Suppressor macrophage treated with lipopolysaccharide for 1 hour (primary cell): ENCODE data around the gene PAX5.

Source experiments
- DNase-seq, 3 donors: peaks; one replicate each; pipeline ENCODE4 v3.0.0-alpha.2; 2020 to 2022

PAX5 gene

GRCh38 chr9:37036776-37037502 lies 2.9 kb upstream of the PAX5 start:
- DNase-seq, result peak; percentile 58 to 82 (median 68)

- DNase-seq, result peak in 1 of 3 donors; percentile 38
These were observed 2.3 kb upstream of the PAX5 start for GRCh38 chr9:37036371-37036775.

GRCh38 chr9:37035648-37036370 lies 1.7 kb upstream of the PAX5 start:
- DNase-seq, result peak in 1 of 3 donors; percentile 39

GRCh38 chr9:37034938-37035647 lies 1.0 kb upstream of the PAX5 start:
- DNase-seq, result no peak

GRCh38 chr9:37034305-37034937 lies 353 bp upstream of the PAX5 start:
- peak; percentile 78 to 87 (median 79) for DNase-seq

GRCh38 chr9:37033141-37033540 lies 927 bp downstream of the PAX5 start:
- DNase-seq, result no peak

GRCh38 chr9:37032713-37033112 lies 1.4 kb downstream of the PAX5 start:
- DNase-seq, result no peak

- DNase-seq, result no peak
These were observed 2.2 kb downstream of the PAX5 start for GRCh38 chr9:37031902-37032301.

GRCh38 chr9:37031081-37031480 lies 3.0 kb downstream of the PAX5 start:
- DNase-seq, result no peak

- DNase-seq, result no peak
These were observed 3.5 kb downstream of the PAX5 start for GRCh38 chr9:37030611-37030939.

- DNase-seq, result peak in 1 of 3 donors; percentile 35
These were observed 4.1 kb downstream of the PAX5 start for GRCh38 chr9:37029776-37030610.

- no peak for DNase-seq
These were observed 4.7 kb downstream of the PAX5 start for GRCh38 chr9:37029304-37029775.

- no peak for DNase-seq
These were observed 5.5 kb downstream of the PAX5 start for GRCh38 chr9:37028420-37029031.

GRCh38 chr9:37027582-37028419 lies 6.3 kb downstream of the PAX5 start:
- peak; percentile 85 to 96 (median 87) for DNase-seq

- DNase-seq, result peak in 1 of 3 donors; percentile 24
These were observed 7.0 kb downstream of the PAX5 start for GRCh38 chr9:37026931-37027581.

- DNase-seq, result peak in 1 of 3 donors; percentile 20
These were observed 7.7 kb downstream of the PAX5 start for GRCh38 chr9:37026113-37026930.

- DNase-seq, result no peak
These were observed 8.3 kb downstream of the PAX5 start for GRCh38 chr9:37025823-37026112.

- DNase-seq, result peak; percentile 61 to 74 (median 69)
These were observed 8.8 kb downstream of the PAX5 start for GRCh38 chr9:37025071-37025822.

GRCh38 chr9:37017546-37017945 lies 16.5 kb downstream of the PAX5 start:
- no peak for DNase-seq
